A549 (cell line): ENCODE data around the gene TBC1D2B.

Experiments
- EHMT2 ChIP-seq: fragments of 200-600 bp; sonication (generic); IDR thresholded peaks from 2 replicates; pipeline ENCODE4 v1.6.1; 2016; ENCODE audit warnings: antibody characterized with exemption, low read depth, mild to moderate bottlenecking, moderate library complexity
- NFE2L2 ChIP-seq: fragments of 150-350 bp; conservative IDR thresholded peaks from 2 replicates; pipeline ENCODE4 v1.6.1; 2014; ENCODE audit warnings: low read length
- RFX5 ChIP-seq: fragments of 450-650 bp; IDR thresholded peaks from 2 replicates; pipeline ENCODE4 v1.7.1; 2014; ENCODE audit warnings: antibody characterized with exemption, mild to moderate bottlenecking, moderate library complexity

- no peak for TF ChIP-seq EHMT2
- TF ChIP-seq NFE2L2 = no peak
- no peak for TF ChIP-seq RFX5
Measured at GRCh38 chr15:78044407-78045155, 32.9 kb downstream of the TBC1D2B start.
